GM23248 (cell line): Measurements from ENCODE around the gene SLC6A18. TPM values are rescaled to one million over a fixed set of nuclear protein-coding genes. Genes with fewer than 3 reads are reported as not detected.

Experiments used
- DNase-seq: peaks from one replicate; pipeline ENCODE4 v3.0.0-alpha.2; 2015
- H2AFZ ChIP-seq: fragments of 200-600 bp; sonication (generic); 2 replicates; pipeline ENCODE4 v1.6.1; 2016; ENCODE audit warnings: antibody characterized with exemption
- H3F3A ChIP-seq: fragments of 200-600 bp; sonication (generic); 2 replicates; pipeline ENCODE4 v1.6.1; 2016; ENCODE audit warnings: mild to moderate bottlenecking, antibody characterized with exemption, mixed run types; ENCODE audit not compliant: insufficient read depth
- H3K27ac ChIP-seq: fragments of 200-600 bp; sonication (generic); 2 replicates; pipeline ENCODE4 v1.5.1; 2016; ENCODE audit warnings: mild to moderate bottlenecking
- H3K27me3 ChIP-seq: fragments of 200-600 bp; sonication (generic); replicated peaks from 2 replicates; pipeline ENCODE4 v1.6.1; 2016; ENCODE audit warnings: mild to moderate bottlenecking; ENCODE audit not compliant: insufficient read depth
- H3K36me3 ChIP-seq: fragments of 200-600 bp; sonication (generic); 2 replicates; pipeline ENCODE4 v1.6.1; 2016; ENCODE audit warnings: low read depth, mild to moderate bottlenecking
- H3K4me1 ChIP-seq: fragments of 200-600 bp; sonication (generic); 2 replicates; pipeline ENCODE4 v1.6.1; 2016; ENCODE audit warnings: mild to moderate bottlenecking; ENCODE audit not compliant: insufficient read depth
- H3K4me2 ChIP-seq: fragments of 200-600 bp; sonication (generic); one replicate; pipeline ENCODE4 v1.6.1; 2016; ENCODE audit warnings: mild to moderate bottlenecking; ENCODE audit not compliant: unreplicated experiment
- H3K4me3 ChIP-seq: fragments of 200-600 bp; sonication (generic); 2 replicates; pipeline ENCODE4 v1.5.1; 2016; ENCODE audit warnings: mild to moderate bottlenecking
- H3K79me2 ChIP-seq: fragments of 200-600 bp; sonication (generic); 2 replicates; pipeline ENCODE4 v1.6.1; 2016; ENCODE audit warnings: mild to moderate bottlenecking; ENCODE audit not compliant: insufficient read depth
- H3K9ac ChIP-seq: fragments of 200-600 bp; sonication (generic); 2 replicates; pipeline ENCODE4 v1.6.1; 2016; ENCODE audit warnings: mild to moderate bottlenecking
- H3K9me2 ChIP-seq: fragments of 200-600 bp; sonication (generic); 2 replicates; pipeline ENCODE4 v1.6.1; 2016; ENCODE audit warnings: mixed run types, mild to moderate bottlenecking, moderate library complexity; ENCODE audit not compliant: insufficient read depth
- H3K9me3 ChIP-seq: fragments of 200-600 bp; sonication (generic); one replicate; pipeline ENCODE4 v1.6.1; 2017; ENCODE audit warnings: low read depth
- H4K20me1 ChIP-seq: fragments of 200-600 bp; sonication (generic); 2 replicates; pipeline ENCODE4 v1.6.0; 2016; ENCODE audit not compliant: insufficient read depth
- EZH2 ChIP-seq: fragments of 200-600 bp; sonication (generic); IDR thresholded peaks from 2 replicates; pipeline ENCODE4 v1.6.1; 2018; ENCODE audit warnings: antibody characterized with exemption, mild to moderate bottlenecking; ENCODE audit not compliant: insufficient read depth, poor library complexity, severe bottlenecking
- EZH2phosphoT487 ChIP-seq: fragments of 200-600 bp; sonication (generic); IDR thresholded peaks from 2 replicates; pipeline ENCODE4 v1.6.1; 2018; ENCODE audit warnings: antibody characterized with exemption, moderate library complexity, mild to moderate bottlenecking, low read depth; ENCODE audit not compliant: insufficient read depth
- WGBS, 2 experiments: methylation state at CpG; one replicate each; pipeline ENCODE4 v1.1.6; 2015 to 2017; ENCODE audit warnings: low lambda C conversion rate in 2 of 2, low coverage in 1 of 2; ENCODE audit errors: missing lambda C conversion rate in 2 of 2; 5-methylcytosine and 5-hydroxymethylcytosine counted together
- in situ Hi-C: fragments of 300-500 bp; cut with MboI; formaldehyde crosslinking; loops from 2 replicates; pipeline ENCODE4 v1.15.0; 2020
- polyA plus RNA-seq: library from polyadenylated mRNA; unstranded; fragments of >200 nt; fragmentation: Nextera tagmentation; extraction: Ambion mirVana; gene quantifications from 2 replicates; pipeline ENCODE4 v1.2.1, GENCODE V29; 2016
- total RNA-seq: library from RNA; depleted of rRNA; stranded (reverse); fragments of >200 nt; shearing (Covaris generic); gene quantifications from 2 replicates; pipeline ENCODE4 v1.2.3, GENCODE V29; 2014

Gene SLC6A18
- total and polyA plus RNA-seq, 2 experiments from 2014 or later: not detected

DNA sequence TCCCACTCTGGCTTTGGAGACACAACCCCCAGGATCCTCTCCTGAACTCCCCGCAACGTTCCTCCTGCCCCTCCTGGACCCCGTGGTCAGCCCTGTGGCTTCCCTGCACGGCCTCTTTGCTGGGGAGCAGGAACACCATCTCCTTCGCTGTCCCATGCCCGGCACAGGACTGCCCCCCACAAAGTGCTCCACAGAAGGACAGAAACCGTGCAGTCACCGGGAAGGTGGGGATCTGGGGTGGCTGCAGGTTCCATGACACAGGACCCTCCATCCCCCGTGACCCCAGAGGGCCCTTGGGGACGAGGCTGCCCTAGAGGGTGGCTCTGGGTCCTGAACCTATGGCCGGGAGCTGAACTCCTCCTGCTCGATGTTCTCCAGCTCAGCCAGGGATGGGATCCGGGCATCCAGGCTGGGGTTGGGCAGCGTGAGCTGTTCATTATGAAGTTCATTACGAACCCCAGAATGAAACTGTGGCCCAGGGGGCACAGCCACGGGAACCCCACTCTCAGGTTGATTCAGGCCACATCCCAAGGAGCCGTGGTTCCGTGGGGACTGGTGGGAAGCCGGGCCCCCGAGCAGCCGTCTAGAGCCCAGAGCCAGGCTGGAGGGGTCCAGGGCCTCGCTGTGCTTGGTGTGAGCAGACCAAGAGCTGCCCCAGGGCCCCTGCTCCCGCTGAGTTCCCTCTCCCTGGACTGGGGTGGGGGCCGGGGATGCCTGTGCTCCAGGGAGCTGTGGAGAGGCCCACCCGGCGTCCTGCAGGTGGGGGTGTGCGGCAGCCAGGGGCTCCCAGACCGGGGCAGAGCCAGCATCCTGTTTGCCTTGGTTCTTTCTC, 24.5 kb upstream of the SLC6A18 start:
- H3K9me3 ChIP-seq: no peaks in the 10 kb centered on the region
- no peak overlapping the region for H3K9ac ChIP-seq
- no peak overlapping the region for H3K4me2 ChIP-seq
- 34 to 44% methylated on average over 26 to 27 of the region's 28 CpGs for WGBS, 2 experiments
- DNase-seq: no peak
- no peak overlapping the region for H3K4me3 ChIP-seq
- H4K20me1 ChIP-seq: no peaks in the 10 kb centered on the region
- no peak overlapping the region for H3K27ac ChIP-seq
- TF ChIP-seq EZH2 (no peak), EZH2phosphoT487 (no peak)
- no peaks in the 10 kb centered on the region for H3K4me1 ChIP-seq
- no peaks in the 10 kb centered on the region for H3K36me3 ChIP-seq
- H3K9me2 ChIP-seq: no peaks in the 10 kb centered on the region
- H3K79me2 ChIP-seq: no peaks in the 10 kb centered on the region
- no peak overlapping the region for H2AFZ ChIP-seq
- in situ Hi-C loops: no loop called here
- no peaks in the 10 kb centered on the region for H3F3A ChIP-seq
- peaks cover 29% of the 10 kb centered on the region for H3K27me3 ChIP-seq

DNA sequence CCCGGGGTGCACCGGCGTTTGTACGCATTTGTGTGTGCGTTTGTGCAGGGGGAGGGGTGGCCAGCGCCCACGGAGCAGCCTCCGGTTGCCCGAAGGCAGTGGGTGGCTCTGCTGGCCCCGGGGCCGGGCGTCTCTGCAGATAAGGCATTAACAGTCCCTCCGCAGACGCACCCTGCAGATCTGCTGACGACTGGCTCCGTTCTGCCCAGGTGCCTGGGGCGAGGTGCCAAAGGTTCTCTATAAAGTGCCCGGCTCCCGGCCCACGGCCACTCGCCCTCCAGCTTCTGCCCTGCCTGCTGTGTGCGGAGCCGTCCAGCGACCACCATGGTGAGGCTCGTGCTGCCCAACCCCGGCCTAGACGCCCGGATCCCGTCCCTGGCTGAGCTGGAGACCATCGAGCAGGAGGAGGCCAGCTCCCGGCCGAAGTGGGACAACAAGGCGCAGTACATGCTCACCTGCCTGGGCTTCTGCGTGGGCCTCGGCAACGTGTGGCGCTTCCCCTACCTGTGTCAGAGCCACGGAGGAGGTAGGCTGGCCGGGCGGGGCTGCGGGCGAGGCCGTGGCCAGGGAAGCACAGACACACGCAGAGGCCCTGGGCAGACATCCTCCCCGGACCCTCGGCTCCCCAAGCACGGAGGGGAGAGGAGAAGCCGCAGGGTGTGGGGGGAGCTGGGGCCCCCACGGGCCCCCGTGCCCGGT, 23.7 kb upstream of the SLC6A18 start, which contains the start of gene SLC6A19:
TSS of gene SLC6A19 (plus strand) at position 269 of the 699 bp plus-strand sequence. CDS start at position 325, 56 bp downstream.
- H3F3A ChIP-seq: no peaks in the 10 kb centered on the region
- no peak within 1 kb of the TSS for H3K27ac ChIP-seq
- 51 to 52% methylated on average over 41 to 50 of the region's 51 CpGs for WGBS, 2 experiments
- DNase-seq: no peak
- no peak for TF ChIP-seq EZH2phosphoT487
- no peak for TF ChIP-seq EZH2
- H2AFZ ChIP-seq: no peak within 1 kb of the TSS
- no peaks in the 10 kb centered on the region for H3K9me2 ChIP-seq
- no peaks in the 10 kb centered on the region for H3K79me2 ChIP-seq
- no peak within 1 kb of the TSS for H3K9ac ChIP-seq
- no peak within 1 kb of the TSS for H3K4me3 ChIP-seq
- H3K4me1 ChIP-seq: no peaks in the 10 kb centered on the region
- in situ Hi-C loops: no loop called here
- H3K27me3 ChIP-seq: peaks cover 30% of the 10 kb centered on the region
- H3K36me3 ChIP-seq: no peaks in the 10 kb centered on the region
- no peaks in the 10 kb centered on the region for H4K20me1 ChIP-seq
- no peaks in the 10 kb centered on the region for H3K9me3 ChIP-seq
- H3K4me2 ChIP-seq: no peak within 1 kb of the TSS

DNA sequence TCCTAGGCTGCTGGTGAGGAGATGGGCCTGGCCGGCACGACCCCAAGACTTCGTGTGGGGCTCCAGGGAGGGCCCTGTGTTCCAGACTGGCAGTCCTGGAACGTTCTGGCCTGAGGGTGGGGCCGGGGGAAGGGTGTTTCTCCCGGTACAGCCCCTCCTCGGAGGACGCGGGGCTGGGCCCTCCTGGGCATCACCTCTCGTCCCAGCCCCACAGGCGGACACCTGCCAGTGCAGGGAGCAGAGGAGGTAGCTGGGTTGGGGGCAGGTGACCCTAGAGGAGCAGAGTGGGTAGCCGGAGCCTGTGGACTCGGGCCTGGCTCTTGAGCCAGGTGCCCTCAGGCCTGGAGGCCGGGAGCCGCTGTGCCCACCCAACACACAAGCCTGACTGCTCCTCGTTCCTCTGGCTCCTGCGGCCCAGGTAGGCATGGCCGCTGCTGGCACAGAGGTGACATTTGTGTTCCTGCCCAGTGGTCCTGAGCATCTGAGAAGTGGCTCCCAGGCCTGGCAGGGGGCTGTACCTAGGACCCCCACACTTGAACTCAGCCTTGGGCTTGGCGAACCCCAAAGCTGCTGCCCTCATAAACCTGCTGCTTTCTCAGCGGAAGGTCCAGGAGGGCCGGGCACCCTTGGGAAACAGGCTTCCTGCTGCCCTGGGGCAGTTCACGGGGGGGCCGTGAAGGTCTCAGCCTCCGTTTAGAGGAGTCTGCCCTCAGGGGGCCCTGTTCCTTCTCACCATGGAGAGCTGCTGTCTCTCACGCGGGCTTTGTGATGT, 23.0 kb upstream of the SLC6A18 start:
- Histone ChIP-seq H3K27me3 (peaks cover 30% of the 10 kb centered on the region), H3K36me3 (no peaks in the 10 kb centered on the region), H3K9me2 (no peaks in the 10 kb centered on the region), H3K27ac (no peak overlapping the region), H3K9ac (no peak overlapping the region), H4K20me1 (no peaks in the 10 kb centered on the region), H3K79me2 (no peaks in the 10 kb centered on the region), H3K4me2 (no peak overlapping the region), H3K9me3 (no peaks in the 10 kb centered on the region), H3K4me1 (no peaks in the 10 kb centered on the region), H3F3A (no peaks in the 10 kb centered on the region), H2AFZ (no peak overlapping the region), H3K4me3 (no peak overlapping the region)
- TF ChIP-seq EZH2phosphoT487 (no peak), EZH2 (no peak)
- in situ Hi-C loops: no loop called here
- 32 to 33% methylated on average over 19 to 26 of the region's 26 CpGs for WGBS, 2 experiments
- DNase-seq: no peak

DNA sequence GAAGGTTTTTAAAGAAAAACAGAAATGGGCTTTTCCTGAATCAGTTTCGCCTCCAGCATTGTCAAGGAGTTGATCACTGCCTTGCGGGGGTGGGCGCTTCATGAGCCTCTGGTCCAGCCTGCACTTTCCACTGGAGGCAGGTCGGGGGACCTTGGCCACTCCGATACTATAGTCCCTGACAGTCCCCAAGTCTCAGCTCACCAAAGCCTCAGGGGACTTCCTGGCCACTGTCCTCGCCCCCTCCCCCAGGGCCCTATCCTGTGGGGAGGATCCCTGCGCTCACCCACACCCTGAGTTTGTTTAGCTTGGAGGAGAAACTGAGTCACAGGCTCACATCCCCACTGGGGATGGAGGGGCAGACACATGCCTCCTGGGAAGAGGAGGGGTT, 22.4 kb upstream of the SLC6A18 start:
- Histone ChIP-seq H4K20me1 (no peaks in the 10 kb centered on the region), H3K36me3 (no peaks in the 10 kb centered on the region), H3K4me2 (no peak overlapping the region), H3K9ac (no peak overlapping the region), H3F3A (no peaks in the 10 kb centered on the region), H3K79me2 (no peaks in the 10 kb centered on the region), H3K27ac (no peak overlapping the region), H3K4me3 (no peak overlapping the region), H3K27me3 (peaks cover 34% of the 10 kb centered on the region), H3K4me1 (no peaks in the 10 kb centered on the region), H3K9me3 (no peaks in the 10 kb centered on the region), H3K9me2 (no peaks in the 10 kb centered on the region), H2AFZ (no peak overlapping the region)
- in situ Hi-C loops: no loop called here
- 52 to 53% methylated on average over 7 of the region's 7 CpGs for WGBS, 2 experiments
- TF ChIP-seq EZH2 (no peak), EZH2phosphoT487 (no peak)
- peak; percentile 11 for DNase-seq
